GM19035 (cell line): ENCODE measurements around the gene TMEM170A.
"Not testable (repeated sequence)": the region's sequence is repeated elsewhere in the genome, so short reads cannot be mapped to it uniquely, and the experiment has no call there.

Source experiments
- ATAC-seq: cut with Tn5 transposase; IDR thresholded peaks from one replicate; pipeline ENCODE4 v1.9.1; 2021; ENCODE audit not compliant: unreplicated experiment

Gene TMEM170A

GRCh38 chr16:75464122-75464918 lies at the start of gene TMEM170A:
Gene TMEM170A (minus strand): TSS chr16:75464689. CDS start chr16:75464600, 89 bp downstream.
- peak; percentile 94 for ATAC-seq

- ATAC-seq: no peak
Measured at GRCh38 chr16:75506574-75506973, 42.1 kb upstream of the TMEM170A start.

- no peak for ATAC-seq
Measured at GRCh38 chr16:75506107-75506506, 41.6 kb upstream of the TMEM170A start.

GRCh38 chr16:75503801-75504200 lies 39.3 kb upstream of the TMEM170A start:
- no peak for ATAC-seq

- ATAC-seq: no peak
Measured at GRCh38 chr16:75502916-75503605, 38.6 kb upstream of the TMEM170A start.

GRCh38 chr16:75501820-75502219 lies 37.3 kb upstream of the TMEM170A start:
- ATAC-seq: not testable (repeated sequence)

GRCh38 chr16:75501359-75501758 lies 36.9 kb upstream of the TMEM170A start:
- ATAC-seq: no peak

GRCh38 chr16:75498605-75499322 lies 34.3 kb upstream of the TMEM170A start:
- ATAC-seq: not testable (repeated sequence)

GRCh38 chr16:75497558-75497957 lies 33.1 kb upstream of the TMEM170A start:
- ATAC-seq: no peak

GRCh38 chr16:75495076-75495674 lies 30.7 kb upstream of the TMEM170A start, which contains the start of gene CHST6:
Gene CHST6 (minus strand): TSS chr16:75495441. CDS start chr16:75479828, 15,613 bp downstream.
- peak; percentile 72 for ATAC-seq

GRCh38 chr16:75494661-75495075 lies 30.2 kb upstream of the TMEM170A start:
- no peak for ATAC-seq

- ATAC-seq: no peak
Measured at GRCh38 chr16:75494184-75494583, 29.7 kb upstream of the TMEM170A start.

GRCh38 chr16:75491876-75492275 lies 27.4 kb upstream of the TMEM170A start:
- ATAC-seq: no peak

- no peak for ATAC-seq
Measured at GRCh38 chr16:75488322-75488721, 23.8 kb upstream of the TMEM170A start.

GRCh38 chr16:75486676-75487313 lies 22.3 kb upstream of the TMEM170A start:
- ATAC-seq: peak; percentile 53

- peak; percentile 10 for ATAC-seq
Measured at GRCh38 chr16:75486014-75486675, 21.7 kb upstream of the TMEM170A start.

- ATAC-seq: no peak
Measured at GRCh38 chr16:75485230-75486013, 20.9 kb upstream of the TMEM170A start.

- ATAC-seq: no peak
Measured at GRCh38 chr16:75483222-75483621, 18.7 kb upstream of the TMEM170A start.
